Activated CD4-positive, CD25-positive, alpha-beta regulatory T cell (primary cell): Measurements from ENCODE around the gene NOX3.
"Not testable (repeated sequence)": the region's sequence is repeated elsewhere in the genome, so short reads cannot be mapped to it uniquely, and the experiment has no call there.

Source experiments
- DNase-seq, 4 experiments: peaks; one replicate each; lab custom pipeline; 2025; lab: John Stamatoyannopoulos, UW

NOX3 gene

DNA sequence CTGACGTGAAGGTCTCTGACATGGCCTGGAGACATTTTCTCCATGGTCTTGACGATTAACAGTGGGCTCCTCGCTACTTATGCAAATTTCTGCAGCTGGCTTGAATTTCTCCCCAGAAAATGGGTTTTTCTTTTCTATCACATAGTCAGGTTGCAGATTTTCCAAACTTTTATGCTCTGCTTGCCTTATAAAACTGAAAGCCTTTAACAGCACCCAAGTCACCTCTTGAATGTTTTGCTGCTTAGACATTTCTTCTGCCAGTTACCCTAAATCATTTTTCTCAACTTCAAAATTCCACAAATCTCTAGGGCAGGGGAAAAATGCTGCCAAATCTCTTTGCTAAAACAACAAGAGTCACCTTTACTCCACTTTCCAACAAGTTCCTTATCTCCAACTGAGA lies 12.9 kb upstream of the NOX3 start:
- DNase-seq = not testable (repeated sequence)

DNA sequence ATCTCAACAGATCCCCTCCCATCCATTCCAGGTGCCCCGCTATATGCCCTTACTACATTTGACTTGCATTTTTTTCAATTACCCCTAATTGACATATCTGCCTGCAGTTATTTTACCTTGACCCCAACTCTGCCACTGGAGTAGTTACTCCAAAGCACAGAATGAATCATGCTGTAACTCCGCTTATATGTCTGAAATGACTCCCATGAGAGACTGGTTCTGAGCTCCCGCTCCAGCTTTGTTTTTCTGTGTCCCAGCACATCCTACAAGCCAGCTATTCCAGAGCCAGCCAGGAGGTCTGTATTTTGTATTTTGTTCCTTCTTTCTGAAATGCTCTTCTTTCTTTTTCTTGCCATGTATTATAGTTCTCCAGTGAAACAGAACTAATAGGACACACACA lies 10.9 kb upstream of the NOX3 start:
- no peak for DNase-seq

DNA sequence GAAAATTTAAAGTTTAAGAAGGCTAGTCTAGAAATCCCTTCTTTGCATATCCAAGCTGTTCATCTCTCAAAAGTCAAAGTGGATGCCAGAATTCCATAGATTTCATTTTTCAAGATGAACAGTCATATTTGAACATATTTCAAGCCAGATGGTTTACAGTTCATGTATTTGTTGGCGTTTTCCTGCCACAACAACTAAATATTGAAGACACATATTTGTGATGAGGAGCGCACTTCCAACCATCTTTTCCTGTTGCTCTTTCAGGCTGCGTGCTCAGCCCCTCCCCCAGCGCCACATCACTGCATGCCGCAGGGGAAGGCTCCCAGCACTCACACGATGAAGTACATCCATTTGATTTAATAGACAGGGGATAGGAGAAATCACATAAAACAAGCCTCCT lies 5.9 kb upstream of the NOX3 start:
- DNase-seq = no peak

DNA sequence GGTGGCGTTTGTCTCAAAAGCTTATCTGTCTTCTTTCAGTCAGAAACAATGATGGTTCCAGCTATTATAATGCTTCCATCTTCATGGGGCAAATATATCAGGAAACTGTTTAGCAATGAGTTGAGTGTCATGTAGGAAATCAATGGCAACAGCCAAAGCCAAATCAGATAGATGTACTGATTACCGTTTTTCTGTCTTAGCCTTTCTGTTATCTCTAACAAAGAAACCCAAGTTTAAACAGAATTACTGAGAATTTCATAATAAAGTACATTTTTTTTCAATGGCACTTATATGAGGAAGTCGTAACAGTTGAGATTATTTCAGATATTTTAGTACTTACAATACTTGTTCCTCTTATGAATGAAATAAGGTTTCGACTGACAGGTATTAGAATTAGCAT lies 1.2 kb downstream of the NOX3 start:
- no peak for DNase-seq

DNA sequence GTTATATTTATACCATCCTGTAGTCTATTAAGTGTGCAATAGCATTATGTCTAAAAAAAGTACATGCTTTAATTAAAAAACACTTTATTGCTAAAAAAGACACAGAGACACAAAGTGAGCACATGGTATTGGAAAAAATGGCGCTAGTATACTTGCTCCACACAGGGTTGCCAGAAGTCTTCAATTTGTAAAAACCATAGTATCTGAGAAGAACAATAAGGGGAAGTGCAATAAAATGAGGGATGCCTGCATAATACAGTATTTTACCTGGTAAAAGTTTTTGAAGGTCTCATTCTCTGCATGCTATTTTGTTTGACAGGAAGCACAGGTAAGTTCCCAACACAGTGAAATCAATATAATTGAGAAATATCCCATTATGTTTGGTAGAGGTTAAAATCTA lies 1.6 kb downstream of the NOX3 start:
- DNase-seq = no peak

DNA sequence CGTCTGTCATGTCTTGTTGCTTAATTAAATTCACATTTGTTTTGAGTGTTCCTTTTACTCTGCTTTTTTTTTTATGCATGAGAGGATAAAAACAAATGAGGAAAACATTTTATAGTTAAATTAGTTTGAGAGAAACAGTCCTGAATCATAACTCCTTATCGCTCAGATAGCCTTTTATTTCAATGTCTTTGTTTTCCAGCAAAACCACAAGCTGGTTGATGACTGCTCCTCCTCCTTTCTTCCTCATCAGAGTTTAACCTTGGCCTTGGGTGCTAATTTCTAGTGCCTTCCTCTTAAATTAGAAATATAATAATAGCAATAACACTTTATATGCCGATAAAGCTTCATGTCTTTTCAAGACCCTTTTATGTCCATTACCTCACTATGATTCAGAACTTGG lies 3.1 kb downstream of the NOX3 start:
- no peak for DNase-seq

DNA sequence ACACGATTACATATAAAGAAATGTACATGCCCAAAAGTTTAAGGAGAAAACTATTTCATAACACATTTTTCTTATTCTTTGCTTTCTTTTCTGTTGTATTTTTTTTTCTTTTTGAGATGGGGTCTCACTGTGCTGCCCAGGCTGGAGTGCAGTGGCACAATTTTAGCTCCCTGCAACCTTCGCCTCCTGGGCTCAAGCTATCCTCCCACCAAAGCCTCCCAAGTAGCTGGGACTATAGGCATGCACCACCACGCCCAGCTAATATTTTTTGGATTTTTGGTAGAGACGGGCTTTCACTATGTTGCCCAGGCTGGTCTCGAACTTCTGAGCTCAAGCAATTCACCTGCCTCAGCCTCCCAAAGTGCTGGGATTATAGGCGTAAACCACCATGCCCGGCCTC lies 4.1 kb downstream of the NOX3 start:
- not testable (repeated sequence) for DNase-seq

DNA sequence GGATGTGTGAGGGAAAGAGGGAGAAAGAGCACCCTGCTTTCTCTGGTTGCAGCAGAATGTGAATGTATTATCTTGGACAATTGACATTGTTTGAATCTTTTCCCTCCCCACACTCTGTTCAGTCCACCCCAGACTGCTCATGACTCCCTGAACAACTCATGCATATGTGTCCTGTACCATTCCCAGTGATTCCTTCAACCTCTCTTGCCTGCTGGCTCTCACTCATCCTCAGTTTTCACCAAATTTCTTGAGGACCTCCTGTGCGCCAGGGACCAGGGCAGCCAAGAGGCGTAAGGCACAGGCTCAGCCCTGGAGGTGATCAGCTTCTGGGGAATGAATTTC lies 5.4 kb downstream of the NOX3 start:
- DNase-seq = no peak

DNA sequence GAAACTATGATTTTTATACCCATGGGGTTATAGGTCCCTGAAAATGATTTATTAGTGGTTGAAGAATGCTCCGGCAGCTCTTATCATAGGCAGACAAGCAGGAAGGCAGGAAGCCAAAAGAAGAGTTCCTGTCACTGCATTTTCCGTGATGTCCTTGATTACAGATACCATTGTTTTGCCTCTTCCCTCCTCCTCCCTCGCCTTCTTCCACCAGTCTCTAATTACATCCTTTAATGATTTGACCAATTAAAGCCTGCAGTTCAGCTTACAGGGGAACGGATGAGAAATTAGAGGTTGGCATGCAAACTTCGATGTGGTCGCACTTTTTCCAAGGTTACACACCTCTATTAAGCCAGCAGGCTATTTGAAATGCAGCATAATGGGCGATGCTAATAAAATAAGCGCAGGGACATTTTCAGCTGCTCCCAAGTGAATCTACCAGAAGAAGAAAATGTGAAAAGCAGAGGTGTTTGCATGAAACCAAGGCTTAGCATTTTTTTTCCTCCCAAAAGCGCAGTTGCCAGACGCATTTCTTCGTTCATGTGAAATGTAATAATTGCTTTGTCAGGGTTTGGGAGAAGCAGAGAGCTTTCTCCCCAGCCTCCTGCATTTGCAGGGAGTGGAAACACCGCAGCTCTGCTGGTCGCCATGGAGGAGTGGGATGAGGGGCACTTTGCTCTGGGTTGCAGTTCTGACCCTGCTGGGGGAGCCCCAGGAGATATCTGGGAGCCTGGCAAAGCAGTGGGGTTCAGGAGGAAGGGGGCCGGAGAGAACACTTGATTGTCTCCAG lies 6.0 kb downstream of the NOX3 start:
- no peak for DNase-seq

DNA sequence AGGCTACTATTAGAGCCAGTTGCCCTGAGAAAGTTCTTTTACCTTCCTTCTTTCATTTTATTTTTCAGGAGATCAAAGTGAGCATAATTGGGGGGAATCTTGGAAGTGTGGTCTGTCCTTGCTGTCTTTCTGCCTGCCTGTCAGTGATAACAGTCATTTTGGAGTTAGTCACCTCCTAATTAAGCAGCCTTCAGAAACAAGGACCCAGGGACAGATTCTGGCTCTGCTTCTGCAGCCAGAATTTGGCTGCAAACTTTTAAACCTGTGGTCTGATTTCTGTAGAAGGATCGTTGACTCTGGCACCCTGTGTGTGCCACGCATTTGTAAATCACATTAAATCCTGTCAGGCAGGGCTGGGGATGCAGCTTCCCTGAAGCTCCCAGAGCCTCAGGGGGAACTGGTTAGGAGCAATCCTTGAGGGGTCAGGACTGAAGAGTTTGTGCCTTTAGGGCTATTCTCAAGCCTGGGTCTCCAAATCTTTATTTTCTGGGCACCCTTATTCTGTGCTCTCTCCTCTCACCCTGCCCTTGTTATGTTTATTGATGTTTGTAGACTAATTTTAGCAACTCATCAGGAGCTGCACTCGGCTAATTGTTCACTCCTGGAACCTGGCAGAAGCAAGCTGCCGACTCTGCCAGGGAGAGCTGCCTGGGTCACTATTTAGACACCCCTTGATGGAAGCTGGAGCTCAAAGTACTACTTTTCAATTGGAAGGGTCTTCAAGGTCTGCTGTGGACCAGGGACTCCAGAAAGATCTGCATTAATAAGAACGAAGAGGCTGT lies 6.8 kb downstream of the NOX3 start:
- DNase-seq = no peak

DNA sequence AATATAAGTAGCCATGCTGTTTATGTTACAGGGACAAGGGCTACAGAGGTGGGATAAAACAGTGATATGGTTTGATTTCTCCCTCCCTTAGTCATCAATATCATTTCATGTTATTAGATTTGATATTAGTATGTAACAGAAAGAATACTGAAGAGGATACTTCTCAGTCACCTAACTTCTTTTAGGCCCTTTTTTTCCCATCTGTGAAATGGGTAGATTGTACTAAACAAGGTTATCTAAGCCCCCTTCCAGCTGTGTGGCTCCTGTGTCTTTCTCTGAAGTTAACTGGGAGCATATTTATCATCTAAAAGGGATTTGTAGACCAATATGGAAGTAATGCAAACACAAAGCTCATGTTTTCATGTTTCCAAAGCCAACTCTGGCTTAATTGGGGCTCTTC lies 7.7 kb downstream of the NOX3 start:
- no peak for DNase-seq

DNA sequence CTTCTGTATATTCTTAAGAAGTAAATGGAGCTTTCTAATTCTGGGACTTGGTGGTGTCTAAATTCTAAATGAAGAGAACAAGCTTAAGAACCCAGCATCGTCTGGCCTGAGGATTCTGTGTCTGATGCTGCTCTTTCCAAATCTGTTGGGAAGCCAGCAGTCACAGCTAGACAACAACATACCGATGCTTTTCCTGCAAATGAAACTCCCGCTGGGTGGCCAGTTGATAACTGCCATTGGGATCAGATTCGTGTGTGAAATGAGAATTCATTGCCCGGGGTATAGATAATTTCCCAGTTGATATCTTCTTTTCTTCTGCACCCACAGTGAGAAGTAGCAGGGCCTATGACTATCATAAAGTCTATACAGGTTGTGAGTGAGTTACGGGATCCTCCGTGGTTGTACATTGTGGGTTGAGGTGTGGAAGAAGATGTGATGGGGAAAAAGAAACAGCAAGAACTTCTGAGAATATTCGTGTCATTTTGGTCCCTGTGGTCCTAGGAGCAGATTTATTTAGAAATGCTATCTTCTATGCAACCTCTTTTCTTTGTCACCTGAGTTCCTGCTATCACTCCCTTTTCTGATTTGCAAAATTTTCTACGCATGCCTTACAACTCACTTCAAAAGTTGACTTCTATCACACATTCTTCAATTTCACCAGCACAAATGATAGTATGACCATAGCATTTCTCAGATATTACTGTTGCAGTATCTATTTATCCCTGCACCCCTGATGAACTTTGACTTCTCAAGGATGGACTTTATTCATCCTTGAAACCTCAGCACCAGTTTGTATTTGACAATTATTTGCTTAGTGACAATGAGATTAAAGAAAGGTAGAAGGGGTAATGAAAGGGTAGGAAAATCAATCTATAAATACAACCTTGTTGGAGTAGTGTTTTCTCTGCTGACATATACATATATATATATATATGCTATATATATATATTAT lies 10.4 kb downstream of the NOX3 start:
- no peak for DNase-seq

DNA sequence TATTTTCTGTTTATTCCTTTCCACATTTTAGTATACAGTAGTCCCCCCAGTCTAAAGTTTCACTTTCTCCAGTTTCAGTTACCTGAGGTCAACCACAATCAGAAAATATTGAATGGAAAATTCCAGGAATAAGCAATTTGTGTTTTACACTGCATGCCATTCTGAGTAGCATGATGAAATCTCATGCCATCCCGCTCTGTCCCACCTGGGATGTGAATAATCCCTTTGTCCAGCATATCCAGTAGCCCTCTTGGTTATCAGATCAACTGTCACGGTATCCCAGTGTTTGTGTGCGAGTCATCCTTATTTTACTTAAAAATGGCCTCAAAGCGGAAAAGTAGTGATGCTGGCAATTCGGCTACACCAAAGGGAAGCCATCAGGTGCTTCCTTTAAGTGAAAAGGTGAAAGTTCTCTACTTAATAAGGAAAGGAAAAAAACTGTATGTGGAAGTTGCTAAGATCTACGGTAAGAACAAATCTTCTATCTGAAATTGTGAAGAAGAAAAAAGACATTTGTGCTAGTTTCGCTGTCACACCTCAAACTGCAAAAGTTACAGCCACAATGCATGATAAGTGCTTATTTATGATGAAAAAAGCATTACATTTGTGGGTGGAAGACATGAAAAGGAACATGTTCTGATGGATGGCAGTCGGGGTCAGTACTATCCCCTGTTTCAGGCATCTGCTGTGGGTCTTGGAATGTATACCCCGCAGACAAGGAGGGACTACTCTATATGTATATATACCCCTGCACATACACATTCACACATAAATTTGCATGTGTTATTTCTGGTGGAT lies 11.3 kb downstream of the NOX3 start:
- DNase-seq = no peak

DNA sequence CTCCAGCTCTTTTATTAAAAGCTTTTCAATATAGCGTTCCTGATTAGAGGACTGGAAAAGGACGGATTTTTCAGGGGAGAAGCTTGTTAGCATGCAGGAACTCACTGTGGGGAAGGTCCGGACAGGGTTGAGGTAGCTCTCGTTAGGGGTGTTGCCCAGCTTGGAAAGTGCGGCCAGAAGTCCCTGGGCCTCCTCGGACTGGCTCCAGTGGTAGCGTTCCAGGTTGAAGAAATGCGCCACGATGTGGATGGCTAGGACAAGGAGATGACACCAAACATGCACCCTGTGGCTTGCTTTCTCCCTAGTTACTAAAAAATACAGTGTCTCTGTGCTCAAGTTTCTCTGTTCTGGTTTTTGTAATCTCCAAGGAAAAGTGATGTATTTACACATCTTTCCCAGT lies 12.5 kb downstream of the NOX3 start:
- DNase-seq = no peak

DNA sequence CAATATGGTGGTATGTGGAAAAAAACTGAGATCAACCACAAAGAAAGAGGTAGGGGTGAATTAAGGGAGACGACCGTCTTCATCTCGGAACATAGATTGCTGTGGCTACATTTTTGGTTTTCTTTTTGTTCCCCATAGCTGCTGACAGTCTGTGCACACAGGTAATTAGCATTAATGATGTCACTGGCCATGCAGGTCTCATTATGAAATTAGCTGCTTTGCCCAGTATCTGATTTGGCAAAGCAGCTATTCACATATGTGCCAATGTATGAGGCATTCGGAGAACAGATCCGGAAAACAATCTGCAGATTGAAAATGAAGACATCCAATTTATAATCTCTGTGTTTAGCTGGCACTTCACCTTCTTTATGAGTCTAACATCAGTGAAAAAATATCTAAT lies 13.1 kb downstream of the NOX3 start:
- DNase-seq = no peak

DNA sequence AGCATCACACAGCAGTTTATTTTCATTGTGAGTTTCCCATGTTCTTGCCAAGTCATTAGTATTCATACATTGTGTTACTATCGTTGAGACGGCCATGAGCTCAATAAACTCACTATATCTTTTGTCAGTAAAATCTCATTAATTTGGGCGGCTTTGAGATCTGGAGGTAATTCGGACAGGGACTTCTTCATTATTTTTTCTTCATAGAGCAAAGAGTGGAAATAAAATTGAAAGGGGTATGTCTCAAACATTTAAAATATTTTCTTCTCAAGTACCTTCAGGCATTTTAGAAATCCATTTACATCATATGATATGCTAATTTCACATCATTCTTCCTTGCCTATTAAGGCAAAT lies 14.6 kb downstream of the NOX3 start:
- DNase-seq = no peak

DNA sequence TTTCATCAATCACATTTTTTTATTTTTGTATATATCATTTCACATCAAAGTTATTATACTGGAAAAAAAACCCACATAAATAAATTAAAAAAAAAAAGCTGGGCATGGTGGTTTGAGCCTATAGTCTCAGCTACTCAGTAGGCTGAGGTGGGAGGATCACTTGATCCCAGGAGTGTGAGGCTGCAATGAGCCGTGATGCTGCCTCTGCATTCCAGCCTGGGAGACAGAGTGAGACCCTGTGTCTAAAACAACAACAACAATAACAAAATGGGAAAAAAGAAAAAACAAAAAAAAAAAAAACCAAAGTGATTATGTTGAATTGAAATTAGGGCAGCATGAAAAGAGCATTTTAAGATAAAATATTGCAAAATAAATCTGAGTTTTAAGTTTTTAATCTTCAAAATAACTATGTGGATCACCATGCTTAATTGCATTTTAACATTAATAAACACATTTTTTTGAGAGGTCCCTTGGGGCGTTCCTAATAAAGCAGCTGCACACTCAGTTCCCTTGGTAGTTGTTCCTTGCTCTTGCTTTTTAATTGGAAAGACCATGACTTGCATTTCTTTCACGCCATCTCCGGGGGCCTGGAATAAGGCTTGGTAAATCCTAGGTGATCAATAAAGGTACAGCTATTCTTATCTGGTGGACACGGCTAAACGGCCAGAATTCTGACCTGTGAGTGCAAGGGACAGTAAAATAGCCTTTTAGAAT lies 15.1 kb downstream of the NOX3 start:
- DNase-seq = no peak

DNA sequence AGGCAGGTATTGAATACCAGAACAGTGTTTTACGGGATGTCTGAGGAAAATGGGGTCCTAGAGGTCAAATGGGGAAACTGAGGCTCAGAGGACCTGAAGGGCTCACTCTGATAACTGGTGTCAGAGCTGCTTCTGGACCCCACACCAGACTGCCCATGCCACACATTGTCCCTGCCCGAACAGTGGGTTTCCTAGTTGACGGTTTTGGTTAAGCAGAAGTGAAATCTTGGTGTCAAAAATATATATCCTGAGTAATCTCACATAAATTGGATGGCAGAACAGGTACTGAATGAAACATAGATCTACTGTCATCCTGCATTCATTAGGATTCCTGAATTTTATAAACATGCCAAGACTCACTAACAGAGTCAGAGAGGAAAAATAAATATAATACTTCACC lies 16.3 kb downstream of the NOX3 start:
- DNase-seq = no peak

DNA sequence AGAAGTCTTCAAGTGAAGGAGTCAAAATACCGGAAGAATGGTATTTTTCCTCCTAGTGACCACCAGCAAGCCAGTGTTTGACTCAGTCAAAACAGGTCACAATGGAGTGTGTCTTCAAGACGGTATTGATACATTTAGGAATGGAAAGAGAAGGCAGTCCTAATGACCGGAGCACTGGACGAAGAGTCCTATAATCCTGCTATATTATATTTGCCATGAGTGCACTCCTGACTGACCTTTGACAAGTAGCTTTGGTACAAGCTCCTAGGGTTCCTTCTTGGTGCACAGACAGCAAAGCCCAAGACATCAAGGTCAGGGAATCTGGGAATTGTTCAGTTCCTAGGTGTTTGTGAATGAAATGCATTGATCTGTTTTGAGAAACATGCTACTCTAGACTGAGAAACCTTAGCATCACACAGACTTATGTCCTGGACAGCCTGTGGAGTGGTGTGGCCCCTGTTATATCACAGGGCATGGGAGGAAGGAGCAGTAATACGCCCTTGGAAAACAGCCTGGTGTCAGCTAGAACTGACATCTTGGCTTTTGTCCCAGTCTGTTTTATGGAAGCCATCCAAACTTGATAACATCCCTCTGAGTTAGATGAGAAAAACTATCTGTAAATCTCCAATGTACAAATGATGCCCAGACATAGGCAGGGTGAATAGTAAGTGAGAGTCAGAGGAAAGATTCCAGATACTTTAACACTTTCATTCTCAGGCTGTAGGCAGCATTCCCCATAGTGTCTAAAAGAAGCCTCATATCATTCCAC lies 18.5 kb downstream of the NOX3 start:
- no peak for DNase-seq

DNA sequence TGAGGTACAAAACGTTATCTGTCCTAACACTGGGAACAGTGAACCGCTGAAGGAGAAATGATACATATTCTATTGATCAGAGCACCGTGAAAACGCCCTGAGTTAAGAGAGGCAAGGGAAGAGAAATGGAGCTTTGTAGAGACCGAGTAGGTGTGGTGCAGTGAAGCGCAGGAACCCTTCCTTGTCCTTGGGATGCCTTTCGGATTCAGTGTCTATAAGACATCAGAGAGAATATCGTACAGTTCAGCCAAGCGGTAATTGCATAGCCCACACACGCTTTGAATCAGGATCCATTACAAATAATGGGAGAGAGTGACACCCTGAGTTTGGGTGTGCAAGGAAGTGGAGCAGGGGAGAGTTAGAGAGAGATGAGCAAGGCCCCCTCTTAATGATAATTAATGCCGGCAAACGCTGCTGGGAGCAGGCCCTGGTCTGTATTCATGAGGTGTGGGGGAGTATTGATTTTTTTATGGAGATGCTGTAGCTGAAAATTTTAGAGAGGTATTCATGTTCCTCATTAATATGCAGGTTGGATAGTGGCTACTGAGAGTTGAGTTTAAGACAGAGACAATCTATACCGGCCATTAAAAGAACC lies 20.7 kb downstream of the NOX3 start:
- no peak for DNase-seq
